ENCODE results near the gene MAML2. TPM values are rescaled to one million over a fixed set of nuclear protein-coding genes. Genes with fewer than 3 reads are reported as not detected.

MAML2 gene
- total and polyA plus RNA-seq, 2 experiments from 2014 or later: 2.0 to 7.1 TPM

DNA sequence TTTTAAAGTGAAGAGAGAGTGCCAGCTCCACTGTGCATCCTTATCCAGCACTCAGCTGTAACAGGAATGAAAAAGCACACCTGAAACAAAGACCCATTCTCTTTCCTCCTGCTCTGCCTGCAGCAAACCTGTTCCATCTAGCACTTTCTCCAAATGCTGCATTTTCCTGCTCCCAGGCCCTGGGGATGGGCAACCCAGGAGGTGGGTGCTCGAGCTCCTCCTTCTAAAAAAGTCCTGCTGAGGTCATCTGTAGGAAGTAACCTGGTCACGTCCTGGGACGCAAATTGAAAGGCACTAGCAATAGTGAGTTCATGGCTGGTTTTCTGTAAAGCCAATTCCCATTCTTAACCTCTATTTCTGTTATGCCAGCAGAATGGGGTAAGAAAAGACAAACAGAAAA, 173.7 kb downstream of the MAML2 start:
- peaks cover 29% of the 10 kb centered on the region for H3K4me1 ChIP-seq (ENCODE audit: insufficient read depth)

More for the DNA sequence above, 173.7 kb downstream of the MAML2 start:
- Histone ChIP-seq H3K27me3 (ENCODE audit: insufficient read depth) (no peaks in the 10 kb centered on the region), H2AFZ (no peak overlapping the region), H3K27ac (ENCODE audit: low read depth) (no peak overlapping the region), H3K36me3 (ENCODE audit: insufficient read depth) (no peaks in the 10 kb centered on the region; the same call in 1 of the 2 replicates), H3K79me2 (replicated peaks; ENCODE audit: insufficient read depth) (no peaks in the 10 kb centered on the region), H3K4me3 (no peak overlapping the region), H3K9me2 (ENCODE audit: insufficient read depth) (peaks cover 7% of the 10 kb centered on the region; the same call in 1 of the 2 replicates), H3K4me2 (0 out of 2 replicates have a peak overlapping the region, but pooled peaks have one; percentile 17), H3F3A (replicated peaks; ENCODE audit: low read depth) (no peaks in the 10 kb centered on the region), H4K20me1 (replicated peaks; ENCODE audit: insufficient read depth) (0 out of 2 replicates have a peak, but pooled peaks cover 3% of the 10 kb centered on the region)
- Mint-ChIP-seq H3K9me3 (no peaks in the 10 kb centered on the region), H3K4me1 (peaks cover 32% of the 10 kb centered on the region), H3K4me3 (no peak overlapping the region), H3K27ac (no peak overlapping the region), H3K27me3 (ENCODE audit: insufficient read depth, low read depth, poor library complexity) (no peaks in the 10 kb centered on the region), H3K36me3 (ENCODE audit: low read depth) (no peaks in the 10 kb centered on the region)
- TF ChIP-seq NANOG (IDR thresholded peaks at IDR 0.05; ENCODE audit: borderline replicate concordance) (no peak), EZH2 (IDR thresholded peaks at IDR 0.05; ENCODE audit: low read depth, unreplicated experiment) (no peak), JUNB (IDR thresholded peaks at IDR 0.05; ENCODE audit: unreplicated experiment) (no peak), REST (IDR thresholded peaks at IDR 0.05; ENCODE audit: unreplicated experiment) (no peak), ZNF331 (CRISPR knock-in tag; IDR thresholded peaks at IDR 0.05; ENCODE audit: low read depth) (no peak), CREB1 (CRISPR knock-in tag; IDR thresholded peaks at IDR 0.05; ENCODE audit: low read depth) (no peak), ETS1 (IDR thresholded peaks at IDR 0.05) (no peak), ZNF114 (CRISPR knock-in tag; IDR thresholded peaks at IDR 0.05) (no peak), POLR2AphosphoS5 (IDR thresholded peaks at IDR 0.05; ENCODE audit: low read depth) (no peak)
- TF ChIP-seq, protein P1, sequence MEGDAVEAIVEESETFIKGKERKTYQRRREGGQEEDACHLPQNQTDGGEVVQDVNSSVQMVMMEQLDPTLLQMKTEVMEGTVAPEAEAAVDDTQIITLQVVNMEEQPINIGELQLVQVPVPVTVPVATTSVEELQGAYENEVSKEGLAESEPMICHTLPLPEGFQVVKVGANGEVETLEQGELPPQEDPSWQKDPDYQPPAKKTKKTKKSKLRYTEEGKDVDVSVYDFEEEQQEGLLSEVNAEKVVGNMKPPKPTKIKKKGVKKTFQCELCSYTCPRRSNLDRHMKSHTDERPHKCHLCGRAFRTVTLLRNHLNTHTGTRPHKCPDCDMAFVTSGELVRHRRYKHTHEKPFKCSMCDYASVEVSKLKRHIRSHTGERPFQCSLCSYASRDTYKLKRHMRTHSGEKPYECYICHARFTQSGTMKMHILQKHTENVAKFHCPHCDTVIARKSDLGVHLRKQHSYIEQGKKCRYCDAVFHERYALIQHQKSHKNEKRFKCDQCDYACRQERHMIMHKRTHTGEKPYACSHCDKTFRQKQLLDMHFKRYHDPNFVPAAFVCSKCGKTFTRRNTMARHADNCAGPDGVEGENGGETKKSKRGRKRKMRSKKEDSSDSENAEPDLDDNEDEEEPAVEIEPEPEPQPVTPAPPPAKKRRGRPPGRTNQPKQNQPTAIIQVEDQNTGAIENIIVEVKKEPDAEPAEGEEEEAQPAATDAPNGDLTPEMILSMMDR (conservative IDR thresholded peaks at IDR 0.05; ENCODE audit: low read depth in 2 of 2): no peak
- TF ChIP-seq, protein P2, sequence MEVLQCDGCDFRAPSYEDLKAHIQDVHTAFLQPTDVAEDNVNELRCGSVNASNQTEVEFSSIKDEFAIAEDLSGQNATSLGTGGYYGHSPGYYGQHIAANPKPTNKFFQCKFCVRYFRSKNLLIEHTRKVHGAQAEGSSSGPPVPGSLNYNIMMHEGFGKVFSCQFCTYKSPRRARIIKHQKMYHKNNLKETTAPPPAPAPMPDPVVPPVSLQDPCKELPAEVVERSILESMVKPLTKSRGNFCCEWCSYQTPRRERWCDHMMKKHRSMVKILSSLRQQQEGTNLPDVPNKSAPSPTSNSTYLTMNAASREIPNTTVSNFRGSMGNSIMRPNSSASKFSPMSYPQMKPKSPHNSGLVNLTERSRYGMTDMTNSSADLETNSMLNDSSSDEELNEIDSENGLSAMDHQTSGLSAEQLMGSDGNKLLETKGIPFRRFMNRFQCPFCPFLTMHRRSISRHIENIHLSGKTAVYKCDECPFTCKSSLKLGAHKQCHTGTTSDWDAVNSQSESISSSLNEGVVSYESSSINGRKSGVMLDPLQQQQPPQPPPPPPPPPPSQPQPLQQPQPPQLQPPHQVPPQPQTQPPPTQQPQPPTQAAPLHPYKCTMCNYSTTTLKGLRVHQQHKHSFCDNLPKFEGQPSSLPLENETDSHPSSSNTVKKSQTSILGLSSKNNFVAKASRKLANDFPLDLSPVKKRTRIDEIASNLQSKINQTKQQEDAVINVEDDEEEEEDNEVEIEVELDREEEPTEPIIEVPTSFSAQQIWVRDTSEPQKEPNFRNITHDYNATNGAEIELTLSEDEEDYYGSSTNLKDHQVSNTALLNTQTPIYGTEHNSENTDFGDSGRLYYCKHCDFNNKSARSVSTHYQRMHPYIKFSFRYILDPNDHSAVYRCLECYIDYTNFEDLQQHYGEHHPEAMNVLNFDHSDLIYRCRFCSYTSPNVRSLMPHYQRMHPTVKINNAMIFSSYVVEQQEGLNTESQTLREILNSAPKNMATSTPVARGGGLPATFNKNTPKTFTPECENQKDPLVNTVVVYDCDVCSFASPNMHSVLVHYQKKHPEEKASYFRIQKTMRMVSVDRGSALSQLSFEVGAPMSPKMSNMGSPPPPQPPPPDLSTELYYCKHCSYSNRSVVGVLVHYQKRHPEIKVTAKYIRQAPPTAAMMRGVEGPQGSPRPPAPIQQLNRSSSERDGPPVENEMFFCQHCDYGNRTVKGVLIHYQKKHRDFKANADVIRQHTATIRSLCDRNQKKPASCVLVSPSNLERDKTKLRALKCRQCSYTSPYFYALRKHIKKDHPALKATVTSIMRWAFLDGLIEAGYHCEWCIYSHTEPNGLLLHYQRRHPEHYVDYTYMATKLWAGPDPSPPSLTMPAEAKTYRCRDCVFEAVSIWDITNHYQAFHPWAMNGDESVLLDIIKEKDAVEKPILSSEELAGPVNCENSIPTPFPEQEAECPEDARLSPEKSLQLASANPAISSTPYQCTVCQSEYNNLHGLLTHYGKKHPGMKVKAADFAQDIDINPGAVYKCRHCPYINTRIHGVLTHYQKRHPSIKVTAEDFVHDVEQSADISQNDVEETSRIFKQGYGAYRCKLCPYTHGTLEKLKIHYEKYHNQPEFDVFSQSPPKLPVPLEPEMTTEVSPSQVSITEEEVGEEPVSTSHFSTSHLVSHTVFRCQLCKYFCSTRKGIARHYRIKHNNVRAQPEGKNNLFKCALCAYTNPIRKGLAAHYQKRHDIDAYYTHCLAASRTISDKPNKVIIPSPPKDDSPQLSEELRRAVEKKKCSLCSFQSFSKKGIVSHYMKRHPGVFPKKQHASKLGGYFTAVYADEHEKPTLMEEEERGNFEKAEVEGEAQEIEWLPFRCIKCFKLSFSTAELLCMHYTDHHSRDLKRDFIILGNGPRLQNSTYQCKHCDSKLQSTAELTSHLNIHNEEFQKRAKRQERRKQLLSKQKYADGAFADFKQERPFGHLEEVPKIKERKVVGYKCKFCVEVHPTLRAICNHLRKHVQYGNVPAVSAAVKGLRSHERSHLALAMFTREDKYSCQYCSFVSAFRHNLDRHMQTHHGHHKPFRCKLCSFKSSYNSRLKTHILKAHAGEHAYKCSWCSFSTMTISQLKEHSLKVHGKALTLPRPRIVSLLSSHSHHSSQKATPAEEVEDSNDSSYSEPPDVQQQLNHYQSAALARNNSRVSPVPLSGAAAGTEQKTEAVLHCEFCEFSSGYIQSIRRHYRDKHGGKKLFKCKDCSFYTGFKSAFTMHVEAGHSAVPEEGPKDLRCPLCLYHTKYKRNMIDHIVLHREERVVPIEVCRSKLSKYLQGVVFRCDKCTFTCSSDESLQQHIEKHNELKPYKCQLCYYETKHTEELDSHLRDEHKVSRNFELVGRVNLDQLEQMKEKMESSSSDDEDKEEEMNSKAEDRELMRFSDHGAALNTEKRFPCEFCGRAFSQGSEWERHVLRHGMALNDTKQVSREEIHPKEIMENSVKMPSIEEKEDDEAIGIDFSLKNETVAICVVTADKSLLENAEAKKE (CRISPR knock-in tag; IDR thresholded peaks at IDR 0.05): no peak
- DNase-seq (ENCODE audit: low spot score) (no peak), ATAC-seq (no peak; the same call in 2 of the 3 replicates)

Measured in GM23338 (cell line).